Thoracic aorta (tissue), 2 donors: ENCODE data around the gene SMKR1. TPM values are rescaled to one million over a fixed set of nuclear protein-coding genes. Genes with fewer than 3 reads are reported as not detected.

Experiments used
- ATAC-seq: fragments of 150-250 bp; one replicate; pipeline ENCODE4 v1.8.0; 2017; ENCODE audit warnings: low read depth; ENCODE audit not compliant: insufficient number of reproducible peaks, low FRiP score
- DNase-seq: peaks from one replicate; pipeline ENCODE4 v3.0.0-alpha.2; 2020; ENCODE audit warnings: low spot score
- H3K27ac ChIP-seq, 2 donors: fragments of 200-600 bp; sonication (generic); 1 replicate in 1 of 2; 2 replicates in 1 of 2; pipeline ENCODE4 v1.5.1; 2016; ENCODE audit warnings: mild to moderate bottlenecking in 2 of 2, moderate library complexity in 2 of 2
- H3K27me3 ChIP-seq: fragments of 200-600 bp; sonication (generic); replicated peaks from 2 replicates; pipeline ENCODE4 v1.6.0; 2016; ENCODE audit warnings: mild to moderate bottlenecking; ENCODE audit not compliant: insufficient read depth
- H3K36me3 ChIP-seq: fragments of 200-600 bp; sonication (generic); one replicate; pipeline ENCODE4 v1.5.1; 2016
- H3K4me1 ChIP-seq, 2 donors: fragments of 200-600 bp; sonication (generic); 1 replicate in 1 of 2; 2 replicates in 1 of 2; pipeline versions ENCODE4 v1.5.1 to v1.6.0; 2016; ENCODE audit warnings: low read depth in 2 of 2, mild to moderate bottlenecking in 1 of 2; ENCODE audit not compliant: control insufficient read depth in 1 of 2
- H3K4me3 ChIP-seq: fragments of 200-600 bp; sonication (generic); 2 replicates; pipeline ENCODE4 v1.5.1; 2016; ENCODE audit warnings: mild to moderate bottlenecking
- H3K9me3 ChIP-seq: fragments of 200-600 bp; sonication (generic); 2 replicates; pipeline ENCODE4 v1.5.1; 2016
- total RNA-seq, 2 donors: library from RNA; depleted of rRNA; stranded (reverse); fragments of >200 nt; gene quantifications; one replicate each; pipeline versions ENCODE4 v1.1.0 to v1.2.3, GENCODE V29; 2016
- TF ChIP-seq, protein P1 (sequence below): fragments of 200-600 bp; sonication (generic); IDR thresholded peaks from one replicate; pipeline ENCODE4 v1.5.1; 2019; ENCODE audit warnings: antibody characterized with exemption

Gene SMKR1
- total RNA-seq, 2 donors from 2014 or later: not detected

DNA sequence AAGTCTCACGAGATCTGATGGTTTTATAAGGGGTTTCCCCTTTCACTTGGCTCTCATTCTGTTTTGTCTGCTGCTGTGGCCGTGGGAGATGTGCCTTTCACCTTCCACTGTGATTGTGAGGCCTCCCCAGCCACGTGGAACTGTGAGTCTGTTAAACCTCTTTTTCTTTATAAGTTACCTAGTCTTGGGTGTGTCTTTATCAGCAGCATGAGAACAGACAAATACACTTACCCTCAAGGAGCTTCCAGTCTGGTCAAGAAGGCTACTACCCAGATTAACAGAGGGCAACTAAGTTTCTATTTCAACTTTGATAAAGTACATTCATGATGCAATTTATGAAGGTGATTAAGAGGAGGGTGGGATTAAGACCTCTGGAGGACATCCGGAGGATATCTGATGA lies 13.1 kb downstream of the SMKR1 start:
- no peaks in the 10 kb centered on the region for H3K4me1 ChIP-seq
- H3K27me3 ChIP-seq: no peaks in the 10 kb centered on the region
- DNase-seq (no peak), ATAC-seq (no peak)
- TF ChIP-seq, protein P1, sequence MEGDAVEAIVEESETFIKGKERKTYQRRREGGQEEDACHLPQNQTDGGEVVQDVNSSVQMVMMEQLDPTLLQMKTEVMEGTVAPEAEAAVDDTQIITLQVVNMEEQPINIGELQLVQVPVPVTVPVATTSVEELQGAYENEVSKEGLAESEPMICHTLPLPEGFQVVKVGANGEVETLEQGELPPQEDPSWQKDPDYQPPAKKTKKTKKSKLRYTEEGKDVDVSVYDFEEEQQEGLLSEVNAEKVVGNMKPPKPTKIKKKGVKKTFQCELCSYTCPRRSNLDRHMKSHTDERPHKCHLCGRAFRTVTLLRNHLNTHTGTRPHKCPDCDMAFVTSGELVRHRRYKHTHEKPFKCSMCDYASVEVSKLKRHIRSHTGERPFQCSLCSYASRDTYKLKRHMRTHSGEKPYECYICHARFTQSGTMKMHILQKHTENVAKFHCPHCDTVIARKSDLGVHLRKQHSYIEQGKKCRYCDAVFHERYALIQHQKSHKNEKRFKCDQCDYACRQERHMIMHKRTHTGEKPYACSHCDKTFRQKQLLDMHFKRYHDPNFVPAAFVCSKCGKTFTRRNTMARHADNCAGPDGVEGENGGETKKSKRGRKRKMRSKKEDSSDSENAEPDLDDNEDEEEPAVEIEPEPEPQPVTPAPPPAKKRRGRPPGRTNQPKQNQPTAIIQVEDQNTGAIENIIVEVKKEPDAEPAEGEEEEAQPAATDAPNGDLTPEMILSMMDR: no peak
- H3K4me3 ChIP-seq: no peak overlapping the region
- H3K27ac ChIP-seq: no peak overlapping the region
- H3K36me3 ChIP-seq: no peaks in the 10 kb centered on the region
- H3K9me3 ChIP-seq: no peaks in the 10 kb centered on the region

DNA sequence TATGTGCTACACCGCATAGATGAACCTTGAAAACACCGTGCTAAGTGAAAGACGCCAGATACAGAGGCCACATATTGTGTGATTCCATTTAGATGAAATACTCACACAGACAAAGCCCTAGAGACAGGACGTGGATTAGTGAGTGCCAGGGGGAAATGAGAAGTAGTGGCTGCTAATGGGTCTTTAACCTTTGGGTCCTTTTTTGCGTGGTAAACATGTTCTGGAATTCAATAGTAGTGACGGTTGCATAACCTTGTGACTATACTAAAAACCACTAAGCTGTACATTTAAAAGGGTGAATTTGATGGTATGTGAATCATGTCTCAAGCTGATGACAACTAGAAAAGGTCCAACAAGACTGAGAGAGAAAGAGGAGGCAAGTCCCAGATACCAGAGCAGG lies 15.6 kb downstream of the SMKR1 start:
- no peak for ATAC-seq
- Histone ChIP-seq H3K9me3 (no peaks in the 10 kb centered on the region), H3K4me3 (no peak overlapping the region), H3K4me1 (no peaks in the 10 kb centered on the region), H3K27me3 (no peaks in the 10 kb centered on the region), H3K36me3 (no peaks in the 10 kb centered on the region), H3K27ac (no peak overlapping the region)
- TF ChIP-seq, protein P1: no peak
- DNase-seq: no peak

DNA sequence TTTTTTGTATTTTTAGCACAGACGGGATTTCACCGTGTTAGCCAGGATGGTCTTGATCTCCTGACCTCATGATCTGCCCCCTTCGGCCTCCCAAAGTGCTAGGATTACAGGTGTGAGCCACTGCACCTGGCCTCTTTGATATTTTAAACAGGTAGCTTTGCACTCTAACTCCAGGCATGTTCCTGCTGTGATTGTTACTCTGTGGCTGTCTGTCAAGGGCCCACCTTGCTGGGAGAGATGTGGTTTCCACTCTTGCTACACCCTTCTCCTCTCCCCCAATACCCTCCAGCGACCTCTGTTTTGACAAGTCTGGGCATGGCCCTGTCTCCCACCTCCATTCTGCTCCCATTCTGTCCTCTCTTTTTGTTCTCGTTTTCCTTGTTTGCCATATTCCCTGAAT lies 17.1 kb downstream of the SMKR1 start:
- DNase-seq (no peak), ATAC-seq (no peak)
- TF ChIP-seq, protein P1: no peak

DNA sequence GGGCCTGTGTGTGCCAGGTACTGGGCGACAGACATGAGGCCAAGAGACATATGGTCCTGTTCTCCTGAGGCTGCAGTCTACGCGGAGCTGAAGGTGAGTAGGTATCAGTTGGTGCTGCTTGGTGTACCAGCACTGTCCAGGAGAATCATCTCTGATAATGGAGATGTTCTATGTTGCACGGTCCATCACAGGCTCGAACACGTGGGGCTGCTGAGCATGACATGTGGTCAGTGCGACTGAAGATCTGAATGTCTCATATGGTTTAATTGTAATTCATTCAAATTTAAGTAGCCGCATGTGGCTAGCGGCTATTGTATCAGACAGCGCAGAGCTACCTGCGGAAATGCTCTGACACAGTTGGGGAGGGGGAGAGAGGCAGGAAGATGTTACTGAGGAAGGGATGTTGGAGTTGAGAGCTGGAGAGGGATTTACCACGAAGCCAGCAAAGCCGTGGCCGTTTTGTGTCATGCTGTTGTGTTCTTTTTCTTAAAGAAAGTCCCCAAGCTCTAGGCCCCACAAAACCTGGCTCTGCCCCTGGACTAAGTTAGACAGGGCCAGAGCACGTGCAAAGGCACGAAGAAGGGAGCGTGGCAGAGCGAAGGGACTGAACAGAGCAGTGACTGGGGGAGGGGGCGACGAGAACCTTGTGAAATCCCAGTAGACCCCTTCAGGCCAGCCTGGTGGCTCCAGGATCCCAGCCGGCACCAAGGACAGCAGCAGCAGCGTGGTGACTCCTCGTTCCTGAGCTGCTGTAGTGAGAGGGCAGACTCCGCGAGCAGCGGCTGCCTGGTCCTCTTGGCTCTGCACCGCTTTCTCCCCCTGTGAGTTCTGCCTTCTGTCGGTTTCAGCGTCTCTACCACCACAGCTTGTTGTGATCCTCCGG lies 20.0 kb downstream of the SMKR1 start:
- H3K27me3 ChIP-seq: no peaks in the 10 kb centered on the region
- no peaks in the 10 kb centered on the region for H3K4me1 ChIP-seq
- ATAC-seq: no peak
- no peaks in the 10 kb centered on the region for H3K36me3 ChIP-seq
- no peak overlapping the region for H3K4me3 ChIP-seq
- TF ChIP-seq, protein P1: no peak
- H3K27ac ChIP-seq: no peak overlapping the region
- DNase-seq: no peak
- no peaks in the 10 kb centered on the region for H3K9me3 ChIP-seq

More for the DNA sequence above, 17.1 kb downstream of the SMKR1 start:
- no peak overlapping the region for H3K4me3 ChIP-seq
- H3K27me3 ChIP-seq: no peaks in the 10 kb centered on the region
- no peak overlapping the region for H3K27ac ChIP-seq
- no peaks in the 10 kb centered on the region for H3K9me3 ChIP-seq
- no peaks in the 10 kb centered on the region for H3K36me3 ChIP-seq
- H3K4me1 ChIP-seq: no peaks in the 10 kb centered on the region

DNA sequence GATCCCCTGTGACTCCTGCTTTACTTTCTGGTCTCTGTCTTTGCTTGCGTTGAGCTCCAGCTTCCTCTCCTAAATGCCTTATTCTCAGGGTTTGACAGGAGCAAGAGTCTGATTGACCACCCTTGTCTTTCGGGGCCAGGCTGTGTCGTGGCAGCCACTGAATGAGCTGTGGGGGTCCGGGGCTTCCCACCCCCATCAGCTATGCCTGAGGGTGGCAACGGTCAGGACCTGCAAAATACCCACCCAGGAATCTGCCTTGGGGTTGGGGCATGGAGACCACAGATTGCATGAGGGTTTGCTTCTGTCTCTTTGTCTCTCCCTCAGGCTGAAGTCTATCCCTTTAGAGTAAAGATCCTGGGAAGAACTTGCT lies 20.6 kb downstream of the SMKR1 start:
- H3K9me3 ChIP-seq: no peaks in the 10 kb centered on the region
- H3K4me1 ChIP-seq: no peaks in the 10 kb centered on the region
- no peaks in the 10 kb centered on the region for H3K27me3 ChIP-seq
- DNase-seq: no peak
- TF ChIP-seq, protein P1: no peak
- no peak overlapping the region for H3K27ac ChIP-seq
- no peaks in the 10 kb centered on the region for H3K36me3 ChIP-seq
- no peak overlapping the region for H3K4me3 ChIP-seq
- ATAC-seq: no peak
